Activated CD8-positive, alpha-beta T cell treated with anti-CD3 and anti-CD28 coated beads for 36 hours (primary cell): ENCODE results near the gene KEAP1. TPM values are rescaled to one million over a fixed set of nuclear protein-coding genes. Genes with fewer than 3 reads are reported as not detected.

Source experiments
- ATAC-seq: fragments of 200-7000 bp; cut with Tn5 transposase; one replicate; pipeline ENCODE4 v1.10.0; 2021; ENCODE audit warnings: mild to moderate bottlenecking, moderate library complexity
- CTCF ChIA-PET: fragments of 350-600 bp; sonication (Branson Sonifier 250); formaldehyde crosslinking; loops from one replicate; lab custom pipeline; 2021; ENCODE audit warnings: antibody characterized with exemption; lab: Charles Lee
- POLR2A ChIA-PET: fragments of 350-600 bp; sonication (Branson Sonifier 250); formaldehyde crosslinking; loops from one replicate; lab custom pipeline; 2021; ENCODE audit warnings: antibody characterized with exemption; lab: Charles Lee
- DNase-seq: peaks from one replicate; pipeline ENCODE4 v3.0.0-alpha.2; 2020
- H3K27ac Mint-ChIP-seq: one replicate; pipeline ENCODE4 v1.8.0; 2021; ENCODE audit warnings: mild to moderate bottlenecking, mixed read lengths
- H3K27me3 Mint-ChIP-seq: one replicate; pipeline ENCODE4 v1.8.0; 2021; ENCODE audit warnings: mixed read lengths
- H3K36me3 Mint-ChIP-seq: one replicate; pipeline ENCODE4 v1.8.0; 2021; ENCODE audit warnings: low read depth, mixed read lengths
- H3K4me1 Mint-ChIP-seq: one replicate; pipeline ENCODE4 v1.8.0; 2021; ENCODE audit warnings: low read depth, mixed read lengths
- H3K4me3 Mint-ChIP-seq: one replicate; pipeline ENCODE4 v1.8.0; 2021; ENCODE audit warnings: mild to moderate bottlenecking, moderate library complexity, mixed read lengths
- H3K9me3 Mint-ChIP-seq: one replicate; pipeline ENCODE4 v1.8.0; 2021; ENCODE audit warnings: mixed read lengths
- CTCF ChIP-seq: fragments of 200-600 bp; IDR thresholded peaks from one replicate; pipeline ENCODE4 v1.8.0; 2022; ENCODE audit warnings: antibody characterized with exemption, mild to moderate bottlenecking
- intact Hi-C: fragments of 100-400 bp; cut with micrococcal nuclease; formaldehyde crosslinking; loops from one replicate; pipeline ENCODE4 v1.10.0; 2022
- total RNA-seq, 2 experiments: library from RNA; stranded (reverse); gene quantifications; one replicate each; pipeline ENCODE4 v1.2.3, GENCODE V29; 2021

KEAP1 gene
- total RNA-seq, 2 experiments from 2014 or later, result 44.7 to 55.0 TPM

- peak overlapping the region; percentile 83 for H3K27ac Mint-ChIP-seq
Observed at GRCh38 chr19:10502524-10503001, 593 bp downstream of the KEAP1 start.

GRCh38 chr19:10501971-10502523 is 1.1 kb downstream of the KEAP1 start:
- Mint-ChIP-seq H3K9me3 (no peaks in the 10 kb centered on the region), H3K36me3 (peaks cover 25% of the 10 kb centered on the region), H3K4me3 (peak overlapping the region; percentile 78), H3K4me1 (peaks cover 33% of the 10 kb centered on the region), H3K27ac (peak overlapping the region; percentile 83), H3K27me3 (no peaks in the 10 kb centered on the region)
- intact Hi-C loops, result no loop called here
- ATAC-seq, result peak; percentile 29
- POLR2A ChIA-PET, result interaction anchor here (0.7 to 2.2 kb wide), 2 partner anchors 66 to 75 kb away, joined by 3 to 6 read pairs; no protein-coding TSS in a partner anchor
- CTCF ChIA-PET, result interaction anchor here (1.7 kb wide), 1 partner anchor 10 kb away, joined by 4 read pairs; no protein-coding TSS in a partner anchor
- no peak for TF ChIP-seq CTCF
- peak; percentile 60 for DNase-seq

More at GRCh38 chr19:10502524-10503001, 593 bp downstream of the KEAP1 start:
- no peak for TF ChIP-seq CTCF
- DNase-seq (peak; percentile 94), ATAC-seq (peak; percentile 88)
- intact Hi-C loops, result no loop called here
- no peaks in the 10 kb centered on the region for H3K9me3 Mint-ChIP-seq
- ChIA-PET CTCF (no interaction called here), POLR2A (interaction anchor here (2.2 kb wide), 1 partner anchor 65 kb away, joined by 6 read pairs; no protein-coding TSS in a partner anchor)
- peaks cover 21% of the 10 kb centered on the region for H3K36me3 Mint-ChIP-seq
- no peaks in the 10 kb centered on the region for H3K27me3 Mint-ChIP-seq
- H3K4me1 Mint-ChIP-seq, result peaks cover 32% of the 10 kb centered on the region
- H3K4me3 Mint-ChIP-seq, result peak overlapping the region; percentile 78

- peak overlapping the region; percentile 35 for H3K27ac Mint-ChIP-seq
Observed at GRCh38 chr19:10500247-10500592, 2.9 kb downstream of the KEAP1 start.

GRCh38 chr19:10499550-10500246 is 3.5 kb downstream of the KEAP1 start:
- POLR2A ChIA-PET, result interaction anchor here (0.6 to 1.7 kb wide), 3 partner anchors 38 to 201 kb away, joined by 3 read pairs; partner anchors contain the start of gene QTRT1
- intact Hi-C loops, result no loop called here
- ATAC-seq (no peak), DNase-seq (no peak)
- no peak for TF ChIP-seq CTCF
- H3K27me3 Mint-ChIP-seq, result no peaks in the 10 kb centered on the region
- H3K27ac Mint-ChIP-seq, result peak overlapping the region; percentile 35
- H3K9me3 Mint-ChIP-seq, result no peaks in the 10 kb centered on the region
- H3K36me3 Mint-ChIP-seq, result peaks cover 26% of the 10 kb centered on the region
- H3K4me1 Mint-ChIP-seq, result peaks cover 27% of the 10 kb centered on the region
- CTCF ChIA-PET, result interaction anchor here (1.0 to 1.7 kb wide), 3 partner anchors 9 to 81 kb away, joined by 3 to 5 read pairs (median 4); no protein-coding TSS in a partner anchor
- peak overlapping the region; percentile 51 for H3K4me3 Mint-ChIP-seq

More at GRCh38 chr19:10500247-10500592, 2.9 kb downstream of the KEAP1 start:
- peak overlapping the region; percentile 51 for H3K4me3 Mint-ChIP-seq
- peaks cover 26% of the 10 kb centered on the region for H3K36me3 Mint-ChIP-seq
- intact Hi-C loops, result no loop called here
- TF ChIP-seq CTCF, result no peak
- no peak for ATAC-seq
- DNase-seq, result no peak
- CTCF ChIA-PET, result interaction anchor here (1.0 to 1.7 kb wide), 7 partner anchors 8 to 144 kb away, joined by 3 to 5 read pairs (median 3); no protein-coding TSS in a partner anchor
- no peaks in the 10 kb centered on the region for H3K27me3 Mint-ChIP-seq
- peaks cover 27% of the 10 kb centered on the region for H3K4me1 Mint-ChIP-seq
- POLR2A ChIA-PET, result interaction anchor here (0.7 to 1.7 kb wide), 2 partner anchors 67 to 201 kb away, joined by 3 read pairs; partner anchors contain the start of gene QTRT1
- H3K9me3 Mint-ChIP-seq, result no peaks in the 10 kb centered on the region
